ENCODE data around the gene CAPN15. TPM values are rescaled to one million over a fixed set of nuclear protein-coding genes. Genes with fewer than 3 reads are reported as not detected.

The CAPN15 gene
- total and polyA plus RNA-seq, 2 of the 4 experiments (the other 2 are of a cell fraction), result 9.3 to 24.3 TPM

- BruUV-seq (replicated peaks), result no TSS peak
- peak overlapping the region; percentile 54 for H3K4me2 ChIP-seq (ENCODE audit: low read depth, low read length)
- ATAC-seq (ENCODE audit: low read depth) (peak; percentile 4), DNase-seq (peak; percentile 80)
- H3K9me1 ChIP-seq (ENCODE audit: insufficient read depth, low read length), result peaks cover 17% of the 10 kb centered on the region; the same call in 1 of the 2 replicates
- peaks cover 18% of the 10 kb centered on the region for H3K4me1 ChIP-seq (ENCODE audit: control insufficient read depth, insufficient read depth, low read length)
- peak overlapping the region; percentile 21 to 92 for H4K8ac ChIP-seq (ENCODE audit: low read depth in 2 of 2, low read length in 2 of 2)
- peak overlapping the region; percentile 60 for H3K27ac ChIP-seq (ENCODE audit: insufficient read depth, low read length)
- no peak overlapping the region for H2BK120ac ChIP-seq (ENCODE audit: low read depth, low read length)
- CTCF ChIA-PET, result no interaction called here
- in situ Hi-C loops (cut with MboI; ENCODE audit: low sequenced_read_pairs), result no loop called here
- peak overlapping the region; percentile 100 for H2AFZ ChIP-seq (replicated peaks; ENCODE audit: low read length, poor library complexity)
- TF ChIP-seq RFX5 (IDR thresholded peaks at IDR 0.05; ENCODE audit: low read depth, low read length) (no peak), USF2 (IDR thresholded peaks at IDR 0.05; ENCODE audit: low read depth, low read length) (no peak), POLR2A (IDR thresholded peaks at IDR 0.05; ENCODE audit: low read depth, low read length) (peak; percentile 87), MAFK (IDR thresholded peaks at IDR 0.05; ENCODE audit: low read depth, low read length) (no peak), FOS (IDR thresholded peaks at IDR 0.05; ENCODE audit: low read depth, low read length) (0 out of 2 replicates have a peak, but pooled peaks have one; percentile 27)
- peaks cover 36% of the 10 kb centered on the region for H4K20me1 ChIP-seq (ENCODE audit: insufficient read depth, low read length)
- H2AK9ac ChIP-seq (replicated peaks; ENCODE audit: low read depth, low read length, poor library complexity), result peak overlapping the region; percentile 100
- H3K56ac ChIP-seq (ENCODE audit: extremely low read depth, insufficient read depth, low read length), result peak overlapping the region; percentile 70; the same call in 1 of the 2 replicates
- intact Hi-C loops (cut with micrococcal nuclease), result loop anchor here (2.0 kb wide), 2 partner anchors 48 to 192 kb away; partner anchors contain the start of genes METTL26 and NME4
- H3K36me3 ChIP-seq (ENCODE audit: control insufficient read depth, insufficient read depth, low read length), result 0 out of 2 replicates have a peak, but pooled peaks cover 2% of the 10 kb centered on the region
- H4K5ac ChIP-seq (ENCODE audit: low read depth, low read length), result no peak overlapping the region
- H3K4ac ChIP-seq (ENCODE audit: low read depth, low read length), result peak overlapping the region; percentile 90
- no peaks in the 10 kb centered on the region for H3K27me3 ChIP-seq (ENCODE audit: control insufficient read depth, insufficient read depth, low read length)
- no peak overlapping the region for H3K18ac ChIP-seq (ENCODE audit: low read depth, low read length)
- H2BK15ac ChIP-seq (ENCODE audit: low read depth, low read length), result no peak overlapping the region
- 0% methylated on average over 18 of the region's 21 CpGs; no CpG with 5 or more reads in 1 of the 2 experiments for WGBS, 2 experiments (ENCODE audit: extremely low coverage in 2 of 2, insufficient read length in 1 of 2)
- H3K14ac ChIP-seq (replicated peaks; ENCODE audit: low read depth, low read length), result peak overlapping the region; percentile 98
- no peaks in the 10 kb centered on the region for H3K9me3 ChIP-seq (ENCODE audit: control insufficient read depth, insufficient read depth, low read length)
- H2AK5ac ChIP-seq (ENCODE audit: low read depth, low read length), result peak overlapping the region; percentile 90
- peaks cover 19 to 61% of the 10 kb centered on the region in 2 experiments; a peak in 3 of 4 replicates for H3K79me1 ChIP-seq (ENCODE audit: low read depth in 1 of 2, low read length in 2 of 2)
- H4K91ac ChIP-seq (ENCODE audit: insufficient read depth, low read depth, low read length), result peak overlapping the region; percentile 81
- dilution Hi-C loops (cut with HindIII; ENCODE audit: low sequenced_read_pairs, unreplicated experiment), result no loop called here
- peak overlapping the region; percentile 68 for H3K4me3 ChIP-seq (ENCODE audit: insufficient read depth, low read depth, low read length)
- POLR2A ChIA-PET (ENCODE audit: unreplicated experiment), result no interaction called here
- H2BK5ac ChIP-seq (ENCODE audit: low read depth, low read length, poor library complexity, severe bottlenecking), result peak overlapping the region; percentile 95
- no peak overlapping the region for H2BK20ac ChIP-seq (ENCODE audit: low read depth, low read length)
- peak overlapping the region; percentile 84 for H3K9ac ChIP-seq (ENCODE audit: low read depth, low read length)
- H3K23ac ChIP-seq (ENCODE audit: low read depth, low read length), result peak overlapping the region; percentile 88
Measured at GRCh38 chr16:588639-588888, 61.1 kb downstream of the CAPN15 start.

Measured in IMR-90 (cell line).